CD14-positive monocyte (primary cell): ENCODE data around the gene DMRT1. TPM values are rescaled to one million over a fixed set of nuclear protein-coding genes. Genes with fewer than 3 reads are reported as not detected.

Experiments used
- DNase-seq, 3 donors: peaks; one replicate each; pipeline ENCODE4 v3.0.0-alpha.2; 2011 to 2022
- H2AFZ ChIP-seq: 2 replicates; pipeline ENCODE4 v1.6.0; 2012; ENCODE audit warnings: mild to moderate bottlenecking, low read depth, low read length, inconsistent platforms; ENCODE audit not compliant: insufficient read depth, poor library complexity, severe bottlenecking
- H3K27ac ChIP-seq, 2 donors: 1 replicate in 1 of 2; 2 replicates in 1 of 2; pipeline ENCODE4 v1.5.1; 2012 to 2013; ENCODE audit warnings: low read length in 2 of 2, control low read depth in 1 of 2, inconsistent platforms in 1 of 2, low read depth in 1 of 2, mild to moderate bottlenecking in 1 of 2
- H3K27me3 ChIP-seq, 2 donors: one replicate each; pipeline versions ENCODE4 v1.6.0 to v1.6.1; 2011 to 2013; ENCODE audit warnings: low read length in 2 of 2; ENCODE audit not compliant: control insufficient read depth in 2 of 2, insufficient read depth in 2 of 2
- H3K36me3 ChIP-seq, 2 donors: replicated peaks in 1 of 2; 1 replicate in 1 of 2; 2 replicates in 1 of 2; pipeline versions ENCODE4 v1.5.1 to v1.6.1; 2012 to 2013; ENCODE audit warnings: low read length in 2 of 2, control low read depth in 1 of 2, inconsistent platforms in 1 of 2, mild to moderate bottlenecking in 1 of 2; ENCODE audit not compliant: insufficient read depth in 2 of 2, control insufficient read depth in 1 of 2
- H3K4me1 ChIP-seq, 2 donors: 1 replicate in 1 of 2; 2 replicates in 1 of 2; pipeline versions ENCODE4 v1.5.1 to v1.6.1; 2012 to 2013; ENCODE audit warnings: low read length in 2 of 2, control low read depth in 1 of 2, inconsistent platforms in 1 of 2, mild to moderate bottlenecking in 1 of 2, moderate library complexity in 1 of 2; ENCODE audit not compliant: insufficient read depth in 2 of 2, control insufficient read depth in 1 of 2
- H3K4me2 ChIP-seq: replicated peaks from 2 replicates; pipeline ENCODE3; 2012; ENCODE audit warnings: low read length, moderate library complexity, mild to moderate bottlenecking; ENCODE audit not compliant: poor library complexity, severe bottlenecking; ENCODE audit errors: extremely low read depth
- H3K4me3 ChIP-seq, 3 experiments: fragments of 200-600 bp in 1 of 3; sonication (generic) in 1 of 3; replicated peaks in 1 of 3; 1 replicate in 2 of 3; 2 replicates in 1 of 3; pipeline ENCODE4 v1.5.1; 2011 to 2013; ENCODE audit warnings: low read length in 3 of 3, mild to moderate bottlenecking in 3 of 3, control low read depth in 2 of 3, low read depth in 2 of 3, inconsistent platforms in 1 of 3, moderate library complexity in 1 of 3
- H3K79me2 ChIP-seq: 2 replicates; pipeline ENCODE4 v1.6.0; 2012; ENCODE audit warnings: mild to moderate bottlenecking, control low read depth, inconsistent platforms, low read length, moderate library complexity; ENCODE audit not compliant: insufficient read depth
- H3K9ac ChIP-seq: 2 replicates; pipeline ENCODE4 v1.6.0; 2017; ENCODE audit warnings: low read length, mild to moderate bottlenecking; ENCODE audit not compliant: insufficient read depth, poor library complexity, severe bottlenecking
- H3K9me3 ChIP-seq, 2 donors: replicated peaks in 1 of 2; 1 replicate in 1 of 2; 2 replicates in 1 of 2; pipeline versions ENCODE4 v1.5.1 to v1.6.1; 2012 to 2013; ENCODE audit warnings: low read length in 2 of 2, control low read depth in 1 of 2; ENCODE audit not compliant: control insufficient read depth in 1 of 2, insufficient read depth in 1 of 2
- H4K20me1 ChIP-seq: 2 replicates; pipeline ENCODE4 v1.6.0; 2012; ENCODE audit warnings: mild to moderate bottlenecking, low read length, control low read depth, moderate library complexity; ENCODE audit not compliant: insufficient read depth
- H3K27ac Mint-ChIP-seq, 7 donors: one replicate each; pipeline ENCODE4 v1.8.0; 2020; ENCODE audit warnings: mild to moderate bottlenecking in 7 of 7, mixed read lengths in 7 of 7, moderate library complexity in 6 of 7, inconsistent platforms in 2 of 7
- H3K27me3 Mint-ChIP-seq, 3 donors: one replicate each; pipeline ENCODE4 v1.8.0; 2021 to 2022; ENCODE audit warnings: low read depth in 3 of 3, mild to moderate bottlenecking in 3 of 3, mixed read lengths in 3 of 3, moderate library complexity in 3 of 3, inconsistent platforms in 1 of 3
- H3K36me3 Mint-ChIP-seq, 2 donors: one replicate each; pipeline ENCODE4 v1.8.0; 2020; ENCODE audit warnings: mixed read lengths in 2 of 2, inconsistent platforms in 1 of 2, mild to moderate bottlenecking in 1 of 2
- H3K4me1 Mint-ChIP-seq: one replicate; pipeline ENCODE4 v1.8.0; 2020; ENCODE audit warnings: mild to moderate bottlenecking, mixed read lengths
- H3K4me3 Mint-ChIP-seq, 2 donors: one replicate each; pipeline ENCODE4 v1.8.0; 2020; ENCODE audit warnings: mild to moderate bottlenecking in 2 of 2, mixed read lengths in 2 of 2, moderate library complexity in 1 of 2
- H3K9me3 Mint-ChIP-seq, 7 donors: one replicate each; pipeline ENCODE4 v1.8.0; 2020 to 2022; ENCODE audit warnings: mixed read lengths in 7 of 7, mild to moderate bottlenecking in 6 of 7, moderate library complexity in 6 of 7, inconsistent platforms in 2 of 7
- CTCF ChIP-seq: fragments of 200-600 bp; IDR thresholded peaks from one replicate; pipeline ENCODE4 v1.8.0; 2022; ENCODE audit warnings: antibody characterized with exemption, mild to moderate bottlenecking
- WGBS: methylation state at CpG from one replicate; pipeline ENCODE4 v1.1.5; 2013; ENCODE audit warnings: missing lambda C conversion rate; ENCODE audit not compliant: insufficient coverage; 5-methylcytosine and 5-hydroxymethylcytosine counted together
- intact Hi-C, 2 donors: fragments of 100-400 bp; cut with micrococcal nuclease; formaldehyde crosslinking; loops; one replicate each; pipeline versions ENCODE4 v1.15.0 to v1.15.1; 2023
- polyA plus RNA-seq, 3 donors: library from polyadenylated mRNA; depleted of rRNA in 1 of 3; unstranded in 2 of 3; stranded (reverse) in 1 of 3; fragments of 300-500 nt in 2 of 3; fragments of >200 nt in 1 of 3; fragmentation: Illumina TruSeq in 2 of 3; gene quantifications; 1 replicate in 2 of 3; 2 replicates in 1 of 3; pipeline ENCODE4 v1.2.3, GENCODE V29; 2012 to 2021

Gene DMRT1
- polyA plus RNA-seq, 3 donors, result not detected

- H3K9me3 ChIP-seq, result no peaks in the 10 kb centered on the region
- no peak overlapping the region for H3K4me2 ChIP-seq
- no peaks in the 10 kb centered on the region for H3K79me2 ChIP-seq
- intact Hi-C loops, result no loop called here
- TF ChIP-seq CTCF, result no peak
- peaks cover 62 to 71% of the 10 kb centered on the region in 2 donors for H3K27me3 ChIP-seq
- no peak overlapping the region for H3K4me3 Mint-ChIP-seq
- no peaks in the 10 kb centered on the region for H3K9me3 Mint-ChIP-seq
- 96% methylated on average over 3 of the region's 4 CpGs for WGBS
- no peak overlapping the region for H3K9ac ChIP-seq
- H3K4me1 Mint-ChIP-seq, result no peaks in the 10 kb centered on the region
- H3K27ac Mint-ChIP-seq, result no peak overlapping the region
- H3K4me1 ChIP-seq, result no peaks in the 10 kb centered on the region
- DNase-seq, result no peak
- no peak overlapping the region for H2AFZ ChIP-seq
- peaks cover 58 to 70% (median 67%) of the 10 kb centered on the region in 3 donors for H3K27me3 Mint-ChIP-seq
- no peaks in the 10 kb centered on the region for H3K36me3 Mint-ChIP-seq
- H3K4me3 ChIP-seq, result no peak overlapping the region
- no peaks in the 10 kb centered on the region for H3K36me3 ChIP-seq
- H3K27ac ChIP-seq, result no peak overlapping the region
- no peaks in the 10 kb centered on the region for H4K20me1 ChIP-seq
These were observed 118.4 kb downstream of the DMRT1 start for GRCh38 chr9:959914-960313.

- no peak overlapping the region for H3K4me2 ChIP-seq
- H3K79me2 ChIP-seq, result no peaks in the 10 kb centered on the region
- peaks cover 0 to 3% of the 10 kb centered on the region in 2 donors for H3K4me1 ChIP-seq
- peaks cover 75 to 83% of the 10 kb centered on the region in 2 donors for H3K27me3 ChIP-seq
- no peak for TF ChIP-seq CTCF
- WGBS, result 71% methylated on average over 6 of the region's 6 CpGs
- peaks cover 76 to 89% (median 83%) of the 10 kb centered on the region in 3 donors for H3K27me3 Mint-ChIP-seq
- H3K4me3 Mint-ChIP-seq, result peak overlapping the region in 1 of 2 donors; percentile 5
- H3K27ac ChIP-seq, result no peak overlapping the region
- no peak for DNase-seq
- H2AFZ ChIP-seq, result no peak overlapping the region
- no peak overlapping the region for H3K9ac ChIP-seq
- peak overlapping the region in 1 of 7 donors; percentile 66 for H3K27ac Mint-ChIP-seq
- no peaks in the 10 kb centered on the region for H3K36me3 Mint-ChIP-seq
- peaks cover 0 to under 1% (median 0%) of the 10 kb centered on the region in 7 donors for H3K9me3 Mint-ChIP-seq
- no peaks in the 10 kb centered on the region for H3K36me3 ChIP-seq
- H3K4me3 ChIP-seq, result no peak overlapping the region
- H3K4me1 Mint-ChIP-seq, result peaks cover 2% of the 10 kb centered on the region
- no peaks in the 10 kb centered on the region for H4K20me1 ChIP-seq
- intact Hi-C loops, result no loop called here
- peaks cover 0 to 5% of the 10 kb centered on the region in 2 donors for H3K9me3 ChIP-seq
These were observed 120.5 kb downstream of the DMRT1 start for GRCh38 chr9:962023-962422.
